DND-41 (cell line): ENCODE results near the gene DNAH5.

Experiments
- ATAC-seq: fragments of 200-7000 bp; cut with Tn5 transposase; 3 replicates; pipeline ENCODE4 v1.9.1; 2021; ENCODE audit warnings: low read depth; ENCODE audit not compliant: insufficient read depth
- DNase-seq: peaks from one replicate; pipeline ENCODE4 v3.0.0-alpha.2; 2020
- H2AFZ ChIP-seq: 2 replicates; pipeline ENCODE4 v1.6.0; 2012; ENCODE audit warnings: low read depth, low read length
- H3K27ac ChIP-seq: 2 replicates; pipeline ENCODE4 v1.5.1; 2012; ENCODE audit warnings: low read length, inconsistent platforms
- H3K27me3 ChIP-seq: fragments of 200-600 bp; sonication (generic); 2 replicates; pipeline ENCODE4 v1.6.0; 2012; ENCODE audit warnings: low read length, mild to moderate bottlenecking, inconsistent platforms; ENCODE audit not compliant: insufficient read depth, poor library complexity
- H3K36me3 ChIP-seq: 2 replicates; pipeline ENCODE4 v1.5.1; 2012; ENCODE audit warnings: low read length, inconsistent platforms; ENCODE audit not compliant: insufficient read depth
- H3K4me1 ChIP-seq: 2 replicates; pipeline ENCODE4 v1.5.1; 2012; ENCODE audit warnings: mild to moderate bottlenecking, low read length; ENCODE audit not compliant: insufficient read depth
- H3K4me2 ChIP-seq: 2 replicates; pipeline ENCODE4 v1.6.0; 2012; ENCODE audit warnings: mild to moderate bottlenecking, moderate library complexity, low read length, inconsistent platforms; ENCODE audit not compliant: insufficient read depth
- H3K4me3 ChIP-seq, 2 experiments: fragments of 200-600 bp in 1 of 2; shearing (Covaris generic) in 1 of 2; 2 replicates each; pipeline ENCODE4 v1.5.1; 2012 to 2016; ENCODE audit warnings: inconsistent platforms in 2 of 2, low read length in 2 of 2, mild to moderate bottlenecking in 2 of 2, low read depth in 1 of 2, moderate library complexity in 1 of 2
- H3K79me2 ChIP-seq: 2 replicates; pipeline ENCODE4 v1.6.0; 2012; ENCODE audit warnings: low read length, inconsistent platforms; ENCODE audit not compliant: insufficient read depth
- H3K9ac ChIP-seq: 2 replicates; pipeline ENCODE4 v1.6.0; 2012; ENCODE audit warnings: low read depth, mild to moderate bottlenecking, inconsistent platforms, low read length, moderate library complexity
- H3K9me3 ChIP-seq: 2 replicates; pipeline ENCODE4 v1.5.1; 2012; ENCODE audit warnings: low read length, moderate library complexity, mild to moderate bottlenecking, inconsistent platforms; ENCODE audit not compliant: insufficient read depth, severe bottlenecking
- H4K20me1 ChIP-seq: 2 replicates; pipeline ENCODE4 v1.6.0; 2012; ENCODE audit warnings: low read length; ENCODE audit not compliant: insufficient read depth
- CTCF ChIP-seq: IDR thresholded peaks from 2 replicates; pipeline ENCODE4 v1.5.1; 2012; ENCODE audit warnings: borderline replicate concordance, low read length, moderate library complexity, mild to moderate bottlenecking; ENCODE audit not compliant: poor library complexity, severe bottlenecking; ENCODE audit errors: extremely low read depth
- EZH2 ChIP-seq: IDR thresholded peaks from 3 replicates; pipeline ENCODE4 v1.6.1; 2012; ENCODE audit warnings: borderline replicate concordance, low read depth, mild to moderate bottlenecking, moderate library complexity, low read length, inconsistent platforms; ENCODE audit not compliant: severe bottlenecking

Gene DNAH5

GRCh38 chr5:13946111-13946510 is 1.6 kb upstream of the DNAH5 start:
- DNase-seq (no peak), ATAC-seq (no peak)
- H3K27me3 ChIP-seq: no peaks in the 10 kb centered on the region
- no peaks in the 10 kb centered on the region for H3K9me3 ChIP-seq
- no peak overlapping the region for H3K4me3 ChIP-seq
- no peaks in the 10 kb centered on the region for H3K79me2 ChIP-seq
- no peak overlapping the region for H3K27ac ChIP-seq
- H3K9ac ChIP-seq: no peak overlapping the region
- no peaks in the 10 kb centered on the region for H3K4me1 ChIP-seq
- H3K36me3 ChIP-seq: no peaks in the 10 kb centered on the region
- H4K20me1 ChIP-seq: no peaks in the 10 kb centered on the region
- TF ChIP-seq CTCF (no peak), EZH2 (no peak)
- no peak overlapping the region for H2AFZ ChIP-seq
- no peak overlapping the region for H3K4me2 ChIP-seq

GRCh38 chr5:13945271-13945670 is 783 bp upstream of the DNAH5 start:
- Histone ChIP-seq H3K27me3 (no peaks in the 10 kb centered on the region), H3K9me3 (no peaks in the 10 kb centered on the region), H3K9ac (no peak overlapping the region), H3K4me2 (no peak overlapping the region), H3K4me1 (no peaks in the 10 kb centered on the region), H3K36me3 (no peaks in the 10 kb centered on the region), H3K27ac (no peak overlapping the region), H4K20me1 (no peaks in the 10 kb centered on the region), H3K4me3 (no peak overlapping the region), H3K79me2 (no peaks in the 10 kb centered on the region), H2AFZ (no peak overlapping the region)
- TF ChIP-seq CTCF (no peak), EZH2 (no peak)
- ATAC-seq (no peak), DNase-seq (no peak)

GRCh38 chr5:13943676-13944075 is 812 bp downstream of the DNAH5 start:
- no peak overlapping the region for H2AFZ ChIP-seq
- no peak overlapping the region for H3K9ac ChIP-seq
- no peaks in the 10 kb centered on the region for H4K20me1 ChIP-seq
- TF ChIP-seq CTCF (no peak), EZH2 (no peak)
- no peaks in the 10 kb centered on the region for H3K9me3 ChIP-seq
- no peaks in the 10 kb centered on the region for H3K27me3 ChIP-seq
- H3K36me3 ChIP-seq: no peaks in the 10 kb centered on the region
- ATAC-seq (no peak), DNase-seq (no peak)
- no peaks in the 10 kb centered on the region for H3K79me2 ChIP-seq
- H3K27ac ChIP-seq: no peak overlapping the region
- no peak overlapping the region for H3K4me3 ChIP-seq
- no peaks in the 10 kb centered on the region for H3K4me1 ChIP-seq
- no peak overlapping the region for H3K4me2 ChIP-seq

GRCh38 chr5:13941468-13941867 is 3.0 kb downstream of the DNAH5 start:
- Histone ChIP-seq H3K27me3 (no peaks in the 10 kb centered on the region), H3K36me3 (no peaks in the 10 kb centered on the region), H3K9ac (no peak overlapping the region), H3K79me2 (no peaks in the 10 kb centered on the region), H2AFZ (no peak overlapping the region), H3K4me1 (no peaks in the 10 kb centered on the region), H3K9me3 (no peaks in the 10 kb centered on the region), H3K4me3 (no peak overlapping the region), H3K27ac (no peak overlapping the region), H4K20me1 (no peaks in the 10 kb centered on the region), H3K4me2 (no peak overlapping the region)
- DNase-seq (no peak), ATAC-seq (no peak)
- TF ChIP-seq EZH2 (no peak), CTCF (no peak)
